Effector CD4-positive, alpha-beta T cell (primary cell): ENCODE measurements around the gene IFNW1.

Experiments
- DNase-seq: peaks from one replicate; pipeline ENCODE4 v3.0.0-alpha.2; 2020

IFNW1 gene

GRCh38 chr9:21104787-21105186 lies 36.8 kb downstream of the IFNW1 start:
- DNase-seq: no peak

DNA sequence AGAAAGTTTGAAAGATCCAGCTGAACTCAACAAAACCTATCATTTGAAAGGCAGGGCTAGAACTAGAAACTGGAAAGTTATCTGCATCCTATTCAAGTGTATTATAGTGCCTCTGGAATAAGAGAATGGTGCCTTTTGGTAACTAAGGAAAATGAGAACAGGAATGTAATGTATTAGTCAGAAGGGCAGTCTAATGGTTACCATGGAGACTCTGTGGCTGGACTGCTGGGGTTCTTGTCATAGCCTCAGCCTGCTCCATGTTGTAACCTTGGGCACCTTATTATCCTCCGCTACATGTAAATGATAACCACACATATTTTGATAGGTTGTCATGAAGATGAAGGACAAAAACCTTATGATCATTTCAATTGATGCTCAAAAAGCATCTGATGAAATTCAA lies 39.3 kb downstream of the IFNW1 start:
- DNase-seq: no peak

DNA sequence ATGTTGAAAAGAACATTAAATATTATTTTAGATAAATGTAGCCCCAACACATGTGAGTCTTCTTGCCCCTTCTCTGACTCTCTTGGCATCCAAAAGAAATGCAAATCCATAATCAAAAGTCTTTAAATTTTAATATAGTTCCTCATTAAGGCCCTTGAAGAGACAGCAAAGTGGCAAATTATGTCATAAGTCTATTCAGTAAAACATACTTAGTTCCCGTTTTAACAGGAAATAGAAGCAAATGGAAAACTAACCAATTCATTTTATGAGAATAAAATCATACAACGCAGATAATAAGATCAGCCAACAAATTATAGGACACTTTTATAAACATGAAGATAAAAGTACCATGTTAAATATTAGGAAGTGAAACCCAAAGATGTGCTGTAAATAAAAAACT lies 43.8 kb downstream of the IFNW1 start:
- DNase-seq: no peak

- no peak for DNase-seq
Measured at GRCh38 chr9:21096901-21097255, 44.8 kb downstream of the IFNW1 start.

DNA sequence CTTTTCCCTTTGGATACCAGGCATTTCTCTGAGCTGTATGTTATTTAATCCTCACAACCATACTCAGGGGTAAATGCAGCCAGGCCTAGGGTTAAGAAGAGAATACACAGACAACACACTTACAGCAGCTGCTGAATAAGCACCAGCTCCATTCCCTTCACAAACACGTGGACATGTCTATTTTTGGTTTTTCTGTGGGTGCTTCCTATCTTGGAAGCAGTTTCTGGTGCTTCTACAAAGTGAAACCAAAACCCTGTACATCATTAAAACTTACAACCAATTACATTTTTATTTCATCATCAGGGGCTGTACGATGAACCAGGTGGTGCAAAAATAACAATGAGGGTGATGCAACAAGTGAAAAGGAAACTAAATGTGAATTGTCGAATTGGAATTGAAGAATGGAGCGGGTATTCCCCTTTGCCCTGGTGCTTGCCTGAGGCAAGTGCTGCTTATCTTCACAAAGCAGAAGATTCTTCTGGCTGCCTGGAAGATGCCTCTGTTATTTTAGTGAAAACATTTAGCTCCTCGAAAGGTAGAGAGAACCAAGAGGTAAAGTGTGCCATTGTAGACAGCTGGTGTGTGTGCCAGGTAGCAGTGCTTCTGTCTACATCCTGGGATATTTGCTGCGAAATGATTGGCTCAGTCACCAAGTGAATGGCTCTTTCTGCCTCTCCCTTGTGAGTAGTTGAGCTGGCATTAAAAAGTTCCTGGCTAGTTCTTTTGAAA lies 45.3 kb downstream of the IFNW1 start:
- DNase-seq: peak; percentile 17

- DNase-seq: no peak
Measured at GRCh38 chr9:21095561-21095960, 46.1 kb downstream of the IFNW1 start.
